GM18508 (cell line): ENCODE results near the gene HOXC5.

Experiments used
- ATAC-seq: cut with Tn5 transposase; IDR thresholded peaks from one replicate; pipeline ENCODE4 v1.9.1; 2021; ENCODE audit warnings: moderate number of reproducible peaks; ENCODE audit not compliant: insufficient read depth, unreplicated experiment

Gene HOXC5

DNA sequence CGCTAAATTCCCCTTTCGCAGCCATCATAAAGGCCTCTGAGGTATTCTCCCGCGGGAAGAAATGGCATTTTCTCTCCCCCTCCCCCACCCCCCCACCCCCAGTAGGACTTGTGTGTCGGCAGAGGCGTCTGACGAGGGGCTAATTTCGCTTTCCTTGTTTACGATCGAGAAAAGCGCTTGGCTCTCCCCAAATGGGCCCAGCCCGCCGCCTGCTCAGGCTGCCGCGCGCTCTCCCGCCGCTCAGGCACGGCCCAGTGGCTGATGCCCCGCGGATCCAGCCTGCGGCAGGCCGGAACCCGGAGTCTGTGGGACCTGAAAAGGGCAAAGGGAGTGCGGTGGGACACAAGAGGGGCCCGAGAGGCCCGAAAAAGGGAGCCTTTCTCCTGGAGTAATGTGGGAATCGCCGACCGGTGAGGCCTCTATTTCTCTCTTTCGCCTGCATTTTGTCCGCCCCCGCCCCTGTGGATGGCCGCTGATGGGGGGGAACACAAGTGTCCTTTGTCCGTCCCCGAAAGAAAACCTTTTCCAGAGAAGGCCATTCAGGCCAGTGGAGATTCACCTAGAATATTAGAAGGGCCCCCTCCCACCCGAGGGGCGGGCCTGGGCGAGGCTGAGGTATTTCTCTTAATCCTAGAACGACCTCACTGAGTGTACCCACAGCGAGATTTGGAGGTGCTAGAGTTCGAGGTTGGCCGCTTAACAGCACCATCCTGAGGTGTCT lies 13.6 kb upstream of the HOXC5 start:
- ATAC-seq: no peak

DNA sequence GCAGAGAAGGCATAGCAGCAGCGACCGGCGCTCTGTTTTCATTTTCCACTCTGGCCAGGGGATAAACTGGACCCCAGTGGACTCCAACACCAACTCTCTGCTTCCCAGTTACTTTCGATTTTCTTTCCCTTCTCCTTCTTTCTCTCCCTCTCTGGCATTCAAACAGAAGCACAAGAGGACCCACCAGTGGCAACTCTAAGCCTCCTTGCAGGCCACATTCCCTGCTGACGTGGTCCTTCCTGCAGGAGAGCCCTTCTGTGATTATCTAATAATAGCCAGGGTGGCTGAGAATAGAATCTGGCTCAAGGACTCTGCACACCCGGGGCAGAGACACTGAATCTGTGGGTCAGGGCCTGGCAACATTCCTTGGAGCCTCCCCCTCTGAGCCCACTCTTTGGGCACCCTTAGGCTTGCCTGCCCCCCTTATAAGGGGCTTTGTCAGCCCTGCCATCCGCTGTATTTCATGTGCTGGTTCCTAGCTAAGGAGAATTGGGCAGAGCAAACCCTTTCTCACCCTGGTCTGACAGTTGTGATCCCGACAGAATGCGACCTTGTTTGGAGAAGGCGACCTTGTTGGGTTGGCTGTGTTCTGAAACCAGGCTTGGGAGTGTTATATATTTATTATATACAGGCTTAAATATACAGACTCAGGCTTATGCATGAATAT lies 12.8 kb upstream of the HOXC5 start:
- ATAC-seq: no peak

DNA sequence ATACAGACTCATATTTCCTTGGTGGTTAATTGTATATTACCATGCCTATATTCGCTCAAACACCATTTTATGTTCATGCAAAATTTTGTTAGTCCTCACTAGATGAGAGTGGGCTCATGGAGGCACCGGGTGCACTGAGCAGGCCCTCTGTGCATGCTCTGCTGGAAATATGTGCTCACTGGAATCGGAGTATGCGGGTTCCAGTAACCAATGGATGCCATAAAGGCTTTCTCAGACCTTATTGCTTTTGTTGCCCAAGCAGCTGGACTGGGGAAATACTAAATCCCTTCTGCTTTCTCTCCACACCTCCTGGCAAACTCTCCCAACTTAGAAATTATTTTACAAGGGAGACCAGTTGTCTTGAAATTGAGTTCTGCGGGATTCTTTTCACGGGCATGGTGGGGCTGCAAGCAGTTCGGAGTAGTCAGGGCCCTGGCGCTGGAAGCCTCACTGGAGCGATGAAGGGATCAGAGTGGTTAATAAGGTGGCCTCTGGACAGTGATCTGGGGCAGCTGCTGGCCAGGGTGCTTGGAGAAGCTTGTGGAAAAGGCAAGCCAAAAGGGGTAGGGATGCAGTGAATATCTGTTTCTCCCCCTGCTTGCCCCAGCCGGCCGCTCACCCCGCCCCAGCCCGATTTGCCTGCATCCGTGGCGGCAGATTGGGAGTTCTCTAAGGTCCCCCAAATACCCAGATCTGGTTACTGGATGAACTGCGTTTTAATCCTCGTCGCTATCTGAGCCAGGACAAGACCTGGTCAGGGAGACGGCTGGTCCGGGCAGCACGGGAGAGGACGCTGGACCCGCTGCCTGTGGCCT lies 12.1 kb upstream of the HOXC5 start:
- no peak for ATAC-seq

DNA sequence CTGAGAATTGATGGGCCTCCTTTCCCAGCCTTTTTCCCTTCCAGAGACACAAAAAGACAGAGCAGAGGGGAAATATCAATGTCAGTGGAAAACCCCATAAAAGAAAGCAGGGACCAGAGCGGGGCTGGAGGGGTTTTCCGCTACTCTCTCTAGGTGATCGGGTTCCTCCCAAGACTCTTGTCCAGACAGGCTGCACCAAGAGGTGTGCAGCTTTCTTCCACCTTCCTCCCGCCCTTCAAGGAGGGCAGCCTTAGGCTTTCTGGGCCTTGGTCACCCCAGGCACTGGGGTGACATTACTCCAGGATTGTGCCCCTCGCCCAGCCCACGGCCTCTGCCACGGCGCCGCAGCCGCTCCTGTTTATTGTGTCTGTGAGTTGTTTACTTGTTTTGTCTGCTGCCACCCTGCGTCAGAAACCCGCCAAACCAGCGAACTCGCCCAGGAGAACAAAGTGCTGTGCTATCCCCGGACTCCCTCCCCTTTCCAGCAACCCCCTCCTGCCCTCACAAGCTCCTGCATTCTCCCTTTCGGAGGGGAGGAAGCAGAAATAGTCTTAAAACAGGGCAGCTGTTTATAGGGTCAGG lies 11.3 kb upstream of the HOXC5 start:
- no peak for ATAC-seq

DNA sequence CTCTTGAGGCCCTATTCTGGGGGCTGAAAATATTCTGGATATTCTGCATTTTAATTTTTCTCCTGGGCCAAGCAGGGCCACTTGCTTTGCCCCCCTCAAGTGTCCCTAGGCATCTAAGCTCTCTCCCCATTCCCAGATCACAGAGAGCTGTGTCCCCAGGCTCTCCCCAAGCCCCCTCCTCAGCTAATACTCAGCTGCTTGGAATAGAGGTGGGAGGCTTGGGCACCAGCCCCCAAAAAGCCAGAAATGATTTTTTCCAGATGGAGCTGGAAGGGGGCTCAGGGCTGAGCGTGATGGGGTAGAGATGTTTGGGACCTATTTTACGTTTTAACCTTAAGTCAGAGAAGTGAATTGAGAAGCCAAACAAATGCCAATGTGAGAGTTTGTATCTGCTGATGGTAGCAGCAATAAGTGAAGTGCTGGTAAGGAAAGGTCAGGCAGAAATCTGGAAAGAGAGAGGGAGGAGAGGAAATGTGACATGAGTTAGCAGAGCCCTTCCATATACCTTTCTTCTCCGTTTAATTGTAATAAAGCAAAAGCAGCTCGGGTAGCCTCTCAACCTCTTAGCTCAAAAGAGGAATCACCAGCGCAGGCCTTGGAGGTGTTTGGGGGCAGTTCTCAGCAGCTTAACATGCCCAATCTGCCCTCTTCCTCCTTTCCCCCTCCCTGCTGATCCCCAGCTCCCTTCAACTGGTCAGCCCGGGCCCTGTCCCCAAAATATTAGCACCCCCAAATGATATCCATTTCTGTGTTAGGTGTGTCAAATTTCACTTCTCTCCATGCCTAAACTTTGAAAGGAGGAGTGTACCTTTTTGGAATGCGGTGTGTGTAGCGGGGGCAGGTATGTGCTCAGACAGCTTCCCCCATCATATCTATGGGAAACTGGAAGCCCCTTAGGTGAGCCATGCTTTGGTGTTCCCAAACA lies 9.6 kb upstream of the HOXC5 start:
- ATAC-seq: no peak

DNA sequence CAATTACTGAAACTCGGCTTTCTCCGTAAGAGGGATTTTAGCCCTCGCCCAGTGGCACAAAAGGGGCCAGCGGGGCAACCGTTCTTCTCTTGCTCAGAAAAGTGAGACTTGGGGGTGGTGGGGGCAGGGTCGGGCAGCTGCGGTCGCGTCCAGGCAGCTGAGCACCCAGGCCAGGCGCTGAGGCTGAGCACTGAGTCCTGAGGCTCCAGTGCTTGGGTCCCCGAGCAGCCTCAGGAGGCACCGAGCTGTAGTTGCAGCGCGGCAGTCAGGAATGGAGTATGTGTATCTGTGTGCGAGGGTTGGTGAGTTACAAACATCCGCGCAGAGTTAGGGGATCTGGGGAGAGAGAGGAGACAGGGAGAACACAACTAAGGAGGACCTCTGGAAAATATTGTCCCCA lies 8.7 kb upstream of the HOXC5 start:
- no peak for ATAC-seq

DNA sequence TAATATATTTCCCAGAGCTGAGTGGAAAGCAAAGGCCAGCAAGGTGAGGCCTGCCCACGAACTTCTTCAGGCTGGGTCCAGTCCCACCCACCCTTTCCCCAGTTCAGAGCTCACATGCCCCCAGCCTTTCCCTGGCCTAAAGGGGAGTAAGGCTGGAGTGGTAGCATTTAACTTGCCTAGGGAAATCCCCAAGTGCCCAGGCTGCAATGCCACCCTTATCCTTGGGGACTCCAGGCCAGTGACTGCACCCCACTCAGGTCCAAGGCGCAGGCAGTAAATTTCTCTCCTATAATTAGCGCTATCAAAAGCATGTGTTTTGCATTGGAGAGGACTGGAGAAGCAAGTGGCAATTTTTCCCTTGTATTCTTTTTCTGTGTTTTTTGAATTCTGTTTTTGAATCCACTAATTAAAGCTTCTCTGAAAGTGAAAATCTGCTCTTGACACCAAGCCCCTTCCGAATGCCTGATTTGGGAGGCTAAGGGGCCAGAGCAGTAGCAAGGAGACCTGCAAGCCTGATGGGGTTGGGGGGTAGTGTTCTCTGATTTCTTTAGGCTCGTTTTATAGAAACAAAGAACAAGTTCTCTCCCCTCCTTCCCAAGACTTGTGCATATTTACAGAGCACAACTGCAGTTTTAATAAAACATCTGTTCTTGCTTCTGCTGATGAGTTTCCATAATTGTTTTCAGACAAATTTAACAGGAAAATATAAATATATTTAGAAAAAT lies 8.1 kb upstream of the HOXC5 start:
- no peak for ATAC-seq

DNA sequence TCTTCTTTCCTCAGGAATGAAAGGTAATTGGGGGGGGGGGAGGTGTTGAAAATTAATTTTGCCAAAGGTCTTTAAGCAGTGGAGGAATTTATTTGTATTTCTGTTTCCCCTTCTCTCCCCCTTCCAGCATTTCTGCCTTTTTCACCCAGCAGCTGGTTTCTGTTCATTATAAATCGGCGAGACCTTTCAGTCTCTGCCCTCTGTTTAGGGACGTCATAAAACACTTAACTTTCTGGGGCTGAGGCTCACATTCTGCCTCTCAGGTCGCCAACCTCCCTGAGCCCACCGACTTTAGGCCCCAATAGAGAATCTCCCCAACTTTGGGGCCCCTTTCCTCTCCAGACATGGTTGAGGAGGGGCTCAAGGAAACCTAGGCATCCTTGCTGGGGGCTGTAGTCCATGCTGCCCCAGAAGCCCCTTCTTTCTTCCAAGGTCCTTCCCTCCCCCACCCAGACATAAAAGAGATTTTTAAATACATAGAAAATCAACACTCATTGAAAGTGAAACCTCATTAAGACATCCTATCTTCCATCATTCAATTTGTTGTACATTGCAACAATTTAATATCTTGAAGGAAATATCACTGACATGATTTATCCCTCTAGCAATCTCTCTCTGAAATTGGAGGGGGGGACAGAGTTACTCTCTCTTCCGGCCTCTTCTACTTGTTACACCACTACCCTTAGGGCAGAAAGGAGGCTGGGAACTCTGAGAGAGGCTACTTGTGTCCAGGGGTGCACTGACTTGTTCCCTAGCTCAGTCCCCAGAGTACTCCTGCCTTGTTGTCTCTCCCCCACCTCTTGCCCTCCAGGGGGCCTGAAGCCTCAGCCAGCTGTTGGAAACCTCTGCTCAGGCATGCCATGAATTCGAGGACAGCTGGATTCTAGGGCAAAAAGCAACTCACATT lies 7.1 kb upstream of the HOXC5 start:
- no peak for ATAC-seq

DNA sequence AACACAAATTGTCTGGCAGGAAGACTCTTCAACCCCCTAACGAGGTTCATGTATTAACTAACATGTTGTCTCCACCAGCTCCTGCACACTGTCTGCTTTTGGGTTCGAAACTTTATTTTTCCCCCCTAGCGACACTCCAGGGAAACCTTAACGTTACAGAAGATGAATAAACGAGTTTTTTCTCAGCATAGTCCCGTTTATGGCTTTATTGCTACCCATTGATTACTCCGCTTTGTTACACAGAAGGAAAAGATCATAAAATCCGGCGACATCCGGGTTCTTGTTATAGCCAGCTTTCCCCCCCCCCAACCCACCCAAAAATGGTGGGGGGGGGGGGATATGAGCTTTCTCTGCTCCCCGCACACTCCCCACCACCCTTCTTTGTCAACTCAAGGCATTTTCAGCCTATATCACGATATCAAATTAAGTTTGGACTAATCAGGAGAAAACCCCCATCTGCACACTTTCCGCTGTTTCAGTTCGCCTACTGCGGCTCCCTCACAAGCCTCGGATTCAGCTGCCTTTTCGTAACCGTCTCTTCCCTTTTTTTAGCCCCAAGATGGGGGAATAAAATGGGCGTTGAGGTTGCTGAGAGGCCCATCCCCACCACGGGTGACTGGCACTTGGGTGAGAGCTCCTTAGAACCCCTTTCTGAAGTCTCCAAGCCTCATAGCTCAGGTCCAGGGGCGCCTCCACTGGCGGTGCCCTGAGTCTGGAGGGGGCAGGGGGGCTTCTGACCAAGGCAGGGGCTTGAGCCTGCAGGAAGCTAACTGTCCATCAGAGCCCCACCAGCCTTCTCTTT lies 6.0 kb upstream of the HOXC5 start:
- ATAC-seq: no peak

DNA sequence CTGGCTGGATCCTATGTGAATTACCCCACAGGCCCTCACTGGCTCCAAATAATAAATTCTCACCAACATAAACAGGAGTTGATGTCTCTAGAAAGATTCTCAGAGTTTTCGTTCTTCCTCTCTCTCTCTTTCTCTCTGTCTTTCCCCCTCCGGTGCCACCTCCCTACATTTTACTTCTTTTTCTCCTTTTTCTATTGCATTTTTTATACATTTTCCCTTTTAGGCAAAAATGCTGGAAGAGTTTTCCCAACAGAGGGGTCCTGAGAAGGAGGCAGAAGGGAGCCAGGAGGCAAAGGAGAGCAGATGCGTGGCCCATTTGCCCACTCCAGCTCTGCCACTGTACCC lies 5.4 kb upstream of the HOXC5 start:
- no peak for ATAC-seq

DNA sequence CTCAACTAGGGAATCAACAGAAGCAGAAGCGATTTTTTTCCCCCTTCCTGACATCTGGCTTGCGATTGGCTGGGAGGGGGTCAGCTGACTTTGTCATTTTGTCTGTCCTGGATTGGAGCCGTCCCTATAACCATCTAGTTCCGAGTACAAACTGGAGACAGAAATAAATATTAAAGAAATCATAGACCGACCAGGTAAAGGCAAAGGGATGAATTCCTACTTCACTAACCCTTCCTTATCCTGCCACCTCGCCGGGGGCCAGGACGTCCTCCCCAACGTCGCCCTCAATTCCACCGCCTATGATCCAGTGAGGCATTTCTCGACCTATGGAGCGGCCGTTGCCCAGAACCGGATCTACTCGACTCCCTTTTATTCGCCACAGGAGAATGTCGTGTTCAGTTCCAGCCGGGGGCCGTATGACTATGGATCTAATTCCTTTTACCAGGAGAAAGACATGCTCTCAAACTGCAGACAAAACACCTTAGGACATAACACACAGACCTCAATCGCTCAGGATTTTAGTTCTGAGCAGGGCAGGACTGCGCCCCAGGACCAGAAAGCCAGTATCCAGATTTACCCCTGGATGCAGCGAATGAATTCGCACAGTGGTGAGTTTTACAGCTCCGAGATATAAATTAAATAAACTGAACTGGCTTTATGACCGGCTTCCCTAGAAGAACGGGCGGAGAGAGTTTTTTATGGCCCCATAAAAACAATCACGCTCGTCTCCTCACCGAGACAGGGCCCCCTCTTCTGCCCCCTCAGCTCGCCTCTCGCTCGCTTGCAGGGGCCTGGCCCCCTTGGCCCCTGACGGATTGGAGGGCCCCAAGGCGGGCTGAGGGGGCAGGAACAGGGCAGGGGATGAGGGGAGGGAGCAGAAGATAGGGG lies 4.3 kb upstream of the HOXC5 start, which contains the start of gene HOXC6:
TSS of gene HOXC6 (plus strand) at position 127 of the 888 bp plus-strand sequence. CDS start at position 209, 82 bp downstream.
- no peak for ATAC-seq

DNA sequence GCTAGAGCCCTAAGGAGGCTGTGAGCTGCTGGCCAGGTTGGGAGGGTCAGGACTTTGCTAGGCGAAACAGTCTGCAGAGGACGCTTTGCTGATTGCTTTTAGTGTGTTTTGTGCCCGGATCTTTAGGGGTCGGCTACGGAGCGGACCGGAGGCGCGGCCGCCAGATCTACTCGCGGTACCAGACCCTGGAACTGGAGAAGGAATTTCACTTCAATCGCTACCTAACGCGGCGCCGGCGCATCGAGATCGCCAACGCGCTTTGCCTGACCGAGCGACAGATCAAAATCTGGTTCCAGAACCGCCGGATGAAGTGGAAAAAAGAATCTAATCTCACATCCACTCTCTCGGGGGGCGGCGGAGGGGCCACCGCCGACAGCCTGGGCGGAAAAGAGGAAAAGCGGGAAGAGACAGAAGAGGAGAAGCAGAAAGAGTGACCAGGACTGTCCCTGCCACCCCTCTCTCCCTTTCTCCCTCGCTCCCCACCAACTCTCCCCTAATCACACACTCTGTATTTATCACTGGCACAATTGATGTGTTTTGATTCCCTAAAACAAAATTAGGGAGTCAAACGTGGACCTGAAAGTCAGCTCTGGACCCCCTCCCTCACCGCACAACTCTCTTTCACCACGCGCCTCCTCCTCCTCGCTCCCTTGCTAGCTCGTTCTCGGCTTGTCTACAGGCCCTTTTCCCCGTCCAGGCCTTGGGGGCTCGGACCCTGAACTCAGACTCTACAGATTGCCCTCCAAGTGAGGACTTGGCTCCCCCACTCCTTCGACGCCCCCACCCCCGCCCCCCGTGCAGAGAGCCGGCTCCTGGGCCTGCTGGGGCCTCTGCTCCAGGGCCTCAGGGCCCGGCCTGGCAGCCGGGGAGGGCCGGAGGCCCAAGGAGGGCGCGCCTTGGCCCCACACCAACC lies 3.1 kb upstream of the HOXC5 start:
- ATAC-seq: no peak

DNA sequence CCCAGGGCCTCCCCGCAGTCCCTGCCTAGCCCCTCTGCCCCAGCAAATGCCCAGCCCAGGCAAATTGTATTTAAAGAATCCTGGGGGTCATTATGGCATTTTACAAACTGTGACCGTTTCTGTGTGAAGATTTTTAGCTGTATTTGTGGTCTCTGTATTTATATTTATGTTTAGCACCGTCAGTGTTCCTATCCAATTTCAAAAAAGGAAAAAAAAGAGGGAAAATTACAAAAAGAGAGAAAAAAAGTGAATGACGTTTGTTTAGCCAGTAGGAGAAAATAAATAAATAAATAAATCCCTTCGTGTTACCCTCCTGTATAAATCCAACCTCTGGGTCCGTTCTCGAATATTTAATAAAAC lies 2.4 kb upstream of the HOXC5 start:
- no peak for ATAC-seq

DNA sequence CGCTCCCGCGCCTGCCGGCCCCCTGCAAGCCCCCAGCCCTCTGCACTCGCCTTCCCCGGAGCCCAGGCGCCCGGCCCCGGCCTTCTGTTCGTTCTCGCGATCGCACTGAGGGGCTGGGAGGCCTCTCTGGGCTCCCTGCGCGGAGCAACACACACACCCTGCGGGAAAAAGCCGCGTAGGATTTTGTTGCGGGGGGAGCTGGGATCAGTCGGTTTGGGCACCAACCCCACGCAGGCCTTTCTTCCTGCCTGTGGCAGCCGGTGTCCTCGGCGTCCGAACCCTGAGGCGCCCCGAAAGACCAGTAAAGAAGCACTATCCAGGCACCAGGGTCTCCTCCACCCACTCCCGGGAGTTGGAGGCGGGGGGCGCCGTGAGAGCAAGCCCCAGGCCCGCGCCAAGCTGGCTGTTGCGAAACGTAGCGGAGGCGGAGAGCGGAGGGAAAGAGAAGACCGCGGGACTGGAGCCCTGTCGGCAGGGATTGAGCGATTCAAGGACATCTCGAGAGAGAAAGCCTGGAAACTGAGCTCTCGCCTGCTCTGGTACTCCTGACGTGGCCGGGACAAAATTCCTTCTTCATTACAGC lies 1.9 kb upstream of the HOXC5 start:
- ATAC-seq: no peak

DNA sequence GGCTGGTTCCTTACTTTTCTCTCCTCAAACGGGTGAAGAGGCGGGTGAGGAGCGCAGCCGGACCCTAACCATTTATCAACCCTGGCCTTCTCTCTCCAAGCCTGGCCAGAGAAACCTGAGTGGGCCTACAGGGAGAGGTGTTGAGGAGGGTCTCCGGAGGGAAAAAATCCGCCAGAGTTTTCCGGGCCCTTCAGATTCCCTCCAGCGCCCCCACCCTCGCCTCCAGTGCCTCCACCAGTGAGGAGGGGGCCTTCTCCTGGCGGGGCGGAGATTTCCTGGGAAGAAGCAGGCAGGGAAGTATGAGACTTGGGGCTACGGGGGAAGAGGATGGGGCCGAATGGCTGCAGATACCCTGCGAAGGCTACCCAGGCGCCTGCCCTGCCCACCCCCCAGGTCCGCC lies 1.4 kb upstream of the HOXC5 start:
- ATAC-seq: no peak
